SK-N-SH (cell line): Measurements from ENCODE around the gene PTPN14. TPM values are rescaled to one million over a fixed set of nuclear protein-coding genes. Genes with fewer than 3 reads are reported as not detected.

Experiments used
- CTCF ChIA-PET: fragments of 300-600, 350-600 bp; formaldehyde crosslinking; extraction: SDS; loops from one replicate; lab custom pipeline; 2021; lab: Yijun Ruan, JAX
- POLR2A ChIA-PET: fragments of 350-600 bp; sonication (Branson Sonifier 250); formaldehyde crosslinking; extraction: SDS; loops from one replicate; lab custom pipeline; 2020; ENCODE audit warnings: antibody characterized with exemption, inconsistent platforms; lab: Yijun Ruan, JAX
- DNase-seq: peaks from one replicate; pipeline ENCODE4 v3.0.0; 2012
- H2AFZ ChIP-seq: fragments of 200-600 bp; sonication (generic); 2 replicates; pipeline ENCODE4 v1.8.1; 2016; ENCODE audit warnings: antibody characterized with exemption, mild to moderate bottlenecking, low read depth
- H3F3A ChIP-seq: fragments of 200-600 bp; sonication (generic); replicated peaks from 2 replicates; pipeline ENCODE3; 2016; ENCODE audit warnings: antibody characterized with exemption, mild to moderate bottlenecking; ENCODE audit not compliant: insufficient read depth
- H3K27ac ChIP-seq, 2 experiments: fragments of 200-500 bp in 1 of 2; fragments of 200-600 bp in 1 of 2; sonication (Bioruptor generic) in 1 of 2; sonication (generic), shearing (Covaris generic) in 1 of 2; 2 replicates each; pipeline versions ENCODE4 v1.5.1 to v1.6.1; 2014 to 2016; ENCODE audit warnings: low read depth in 2 of 2, inconsistent platforms in 1 of 2, low read length in 1 of 2, mild to moderate bottlenecking in 1 of 2, mixed read lengths in 1 of 2
- H3K27me3 ChIP-seq: fragments of 200-600 bp; sonication (generic), shearing (Covaris generic); 2 replicates; pipeline ENCODE4 v1.6.1; 2016; ENCODE audit warnings: mixed run types; ENCODE audit not compliant: insufficient read depth
- H3K36me3 ChIP-seq, 2 experiments: fragments of 200-500 bp in 1 of 2; fragments of 200-600 bp in 1 of 2; sonication (Bioruptor generic) in 1 of 2; sonication (generic) in 1 of 2; replicated peaks in 1 of 2; 2 replicates each; pipeline versions ENCODE3 to v1.5.1; 2014 to 2016; ENCODE audit warnings: low read length in 1 of 2, mild to moderate bottlenecking in 1 of 2; ENCODE audit not compliant: insufficient read depth in 2 of 2, control insufficient read depth in 1 of 2
- H3K4me1 ChIP-seq, 2 experiments: fragments of 200-500 bp in 1 of 2; fragments of 200-600 bp in 1 of 2; sonication (Bioruptor generic) in 1 of 2; sonication (generic), shearing (Covaris generic) in 1 of 2; 2 replicates each; pipeline versions ENCODE4 v1.5.1 to v1.6.1; 2014 to 2016; ENCODE audit warnings: low read depth in 1 of 2, low read length in 1 of 2, mixed run types in 1 of 2; ENCODE audit not compliant: insufficient read depth in 2 of 2, control insufficient read depth in 1 of 2
- H3K4me2 ChIP-seq: fragments of 200-600 bp; sonication (generic), shearing (Covaris generic); 2 replicates; pipeline ENCODE4 v1.6.1; 2017; ENCODE audit warnings: mixed run types
- H3K4me3 ChIP-seq, 2 experiments: fragments of 200-500 bp in 1 of 2; fragments of 200-600 bp in 1 of 2; sonication (Bioruptor generic) in 1 of 2; sonication (generic), shearing (Covaris generic) in 1 of 2; 2 replicates each; pipeline versions ENCODE4 v1.5.1 to v1.8.1; 2014 to 2016; ENCODE audit warnings: low read depth in 2 of 2, inconsistent platforms in 1 of 2, low read length in 1 of 2, mild to moderate bottlenecking in 1 of 2, mixed read lengths in 1 of 2, moderate library complexity in 1 of 2
- H3K79me2 ChIP-seq: fragments of 200-600 bp; sonication (generic); 2 replicates; pipeline ENCODE4 v1.8.1; 2017; ENCODE audit warnings: mild to moderate bottlenecking; ENCODE audit not compliant: insufficient read depth
- H3K9ac ChIP-seq: fragments of 200-600 bp; sonication (generic); 2 replicates; pipeline ENCODE4 v1.6.1; 2017; ENCODE audit warnings: mixed run types
- H3K9me2 ChIP-seq: fragments of 200-600 bp; sonication (generic); 2 replicates; pipeline ENCODE4 v1.6.1; 2017; ENCODE audit warnings: mixed run types
- H3K9me3 ChIP-seq: fragments of 200-600 bp; sonication (generic); 2 replicates; pipeline ENCODE4 v1.6.1; 2017; ENCODE audit warnings: mixed run types, mild to moderate bottlenecking, moderate library complexity
- H4K20me1 ChIP-seq: fragments of 200-600 bp; sonication (generic); 2 replicates; pipeline ENCODE4 v1.6.1; 2017; ENCODE audit warnings: mild to moderate bottlenecking, mixed run types; ENCODE audit not compliant: insufficient read depth
- ELF1 ChIP-seq: IDR thresholded peaks from 2 replicates; pipeline ENCODE4 v1.4.0; 2012
- EP300 ChIP-seq, 2 experiments: IDR thresholded peaks; 2 replicates each; pipeline versions ENCODE4 v1.4.0 to v1.6.1; 2012; ENCODE audit warnings: borderline replicate concordance in 1 of 2, low read depth in 1 of 2, low read length in 1 of 2
- EZH2phosphoT487 ChIP-seq: fragments of 200-600 bp; sonication (generic); IDR thresholded peaks from 2 replicates; pipeline ENCODE4 v1.6.1; 2017; ENCODE audit warnings: low read depth, mixed run types, mild to moderate bottlenecking, antibody characterized with exemption, moderate library complexity, borderline replicate concordance
- FOXJ3 ChIP-seq: sonication (generic); formaldehyde crosslinking; IDR thresholded peaks from 2 replicates; pipeline ENCODE4 v1.5.1; 2020; ENCODE audit warnings: mild to moderate bottlenecking, missing genetic modification reagents
- FOXM1 ChIP-seq: IDR thresholded peaks from 2 replicates; pipeline ENCODE4 v1.4.0; 2012; ENCODE audit warnings: low read depth, mild to moderate bottlenecking
- GATA2 ChIP-seq: sonication (generic); formaldehyde crosslinking; IDR thresholded peaks from 2 replicates; pipeline ENCODE4 v1.5.0; 2020; ENCODE audit warnings: mild to moderate bottlenecking, missing genetic modification reagents
- NRF1 ChIP-seq: IDR thresholded peaks from 2 replicates; pipeline ENCODE4 v1.6.1; 2012; ENCODE audit warnings: low read depth, mild to moderate bottlenecking, low read length
- RCOR1 ChIP-seq: fragments of 150-350 bp; IDR thresholded peaks from 2 replicates; pipeline ENCODE4 v1.6.1; 2017; ENCODE audit warnings: antibody characterized with exemption, low read length
- RXRA ChIP-seq: IDR thresholded peaks from 2 replicates; pipeline ENCODE4 v1.4.0; 2012; ENCODE audit warnings: low read depth, mild to moderate bottlenecking, borderline replicate concordance
- SMC3 ChIP-seq: IDR thresholded peaks from 2 replicates; pipeline ENCODE4 v1.6.1; 2012; ENCODE audit warnings: low read depth, low read length, improper control_type of control experiment
- TAF1 ChIP-seq: IDR thresholded peaks from 2 replicates; pipeline ENCODE4 v1.6.1; 2012; ENCODE audit warnings: low read depth, mild to moderate bottlenecking, low read length, moderate library complexity, borderline replicate concordance
- TCF12 ChIP-seq: IDR thresholded peaks from 2 replicates; pipeline ENCODE4 v1.4.0; 2012
- YY1 ChIP-seq: IDR thresholded peaks from 2 replicates; pipeline ENCODE4 v1.4.0; 2012; ENCODE audit warnings: low read depth, mild to moderate bottlenecking
- WGBS: methylation state at CpG from one replicate; pipeline ENCODE4 v1.1.6; 2017; ENCODE audit warnings: low lambda C conversion rate; 5-methylcytosine and 5-hydroxymethylcytosine counted together
- polyA plus RNA-seq, 3 experiments: library from polyadenylated mRNA; depleted of rRNA; stranded (reverse); fragments of >200 nt; gene quantifications; 2 replicates each; pipeline ENCODE4 v1.2.3, GENCODE V29; 2012
- TF ChIP-seq, protein P1 (sequence below): IDR thresholded peaks from 2 replicates; pipeline ENCODE4 v1.4.0; 2012; ENCODE audit warnings: low read depth, borderline replicate concordance
- TF ChIP-seq, protein P2 (sequence below): IDR thresholded peaks from 2 replicates; pipeline ENCODE4 v1.4.0; 2012; ENCODE audit warnings: low read depth
- TF ChIP-seq, protein P3 (sequence below): fragments of 150-350 bp; IDR thresholded peaks from 2 replicates; pipeline ENCODE4 v1.6.1; 2017; ENCODE audit warnings: antibody characterized with exemption, low read length, low read depth, borderline replicate concordance
- TF ChIP-seq, protein P4 (sequence below): IDR thresholded peaks from 2 replicates; pipeline ENCODE4 v1.4.0; 2012; ENCODE audit warnings: low read depth, borderline replicate concordance

Gene PTPN14
- polyA plus RNA-seq, 1 of the 3 experiments (the other 2 are of a cell fraction), result 12.8 TPM

DNA sequence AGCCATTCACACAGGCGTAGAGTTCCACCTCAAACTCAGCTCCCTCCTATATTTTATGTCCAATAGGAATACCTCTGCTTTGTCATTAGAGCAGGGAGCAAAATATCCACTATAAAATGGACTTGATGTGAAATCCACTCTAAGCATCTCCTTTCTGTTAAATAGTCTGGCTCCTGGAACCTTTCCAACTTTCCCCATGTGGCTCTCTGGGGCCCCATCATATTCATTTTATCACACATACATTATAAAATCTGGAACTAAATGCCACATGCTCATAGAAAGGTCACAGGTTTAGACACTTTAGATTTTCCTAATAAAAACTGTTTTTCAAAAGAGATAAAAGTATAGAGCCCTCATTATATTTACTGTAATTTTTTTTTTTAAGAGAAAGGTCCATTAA, 82.1 kb downstream of the PTPN14 start:
- CTCF ChIA-PET, result no interaction called here
- H3K9me2 ChIP-seq, result no peaks in the 10 kb centered on the region
- H3K4me3 ChIP-seq, result no peak overlapping the region
- peaks cover 0 to 4% of the 10 kb centered on the region in 2 experiments for H3K36me3 ChIP-seq
- H3K4me2 ChIP-seq, result no peak overlapping the region
- TF ChIP-seq NRF1 (no peak), ELF1 (no peak), GATA2 (CRISPR knock-in tag) (no peak), FOXJ3 (CRISPR knock-in tag) (no peak), YY1 (no peak), RXRA (no peak), SMC3 (no peak), EP300 (IDR thresholded peaks at IDR 0.05; ENCODE audit: borderline replicate concordance in 1 of 2, low read depth in 1 of 2, low read length in 1 of 2) (no peak), TAF1 (no peak)
- TF ChIP-seq, protein P1, sequence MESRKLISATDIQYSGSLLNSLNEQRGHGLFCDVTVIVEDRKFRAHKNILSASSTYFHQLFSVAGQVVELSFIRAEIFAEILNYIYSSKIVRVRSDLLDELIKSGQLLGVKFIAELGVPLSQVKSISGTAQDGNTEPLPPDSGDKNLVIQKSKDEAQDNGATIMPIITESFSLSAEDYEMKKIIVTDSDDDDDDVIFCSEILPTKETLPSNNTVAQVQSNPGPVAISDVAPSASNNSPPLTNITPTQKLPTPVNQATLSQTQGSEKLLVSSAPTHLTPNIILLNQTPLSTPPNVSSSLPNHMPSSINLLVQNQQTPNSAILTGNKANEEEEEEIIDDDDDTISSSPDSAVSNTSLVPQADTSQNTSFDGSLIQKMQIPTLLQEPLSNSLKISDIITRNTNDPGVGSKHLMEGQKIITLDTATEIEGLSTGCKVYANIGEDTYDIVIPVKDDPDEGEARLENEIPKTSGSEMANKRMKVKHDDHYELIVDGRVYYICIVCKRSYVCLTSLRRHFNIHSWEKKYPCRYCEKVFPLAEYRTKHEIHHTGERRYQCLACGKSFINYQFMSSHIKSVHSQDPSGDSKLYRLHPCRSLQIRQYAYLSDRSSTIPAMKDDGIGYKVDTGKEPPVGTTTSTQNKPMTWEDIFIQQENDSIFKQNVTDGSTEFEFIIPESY, result no peak
- TF ChIP-seq, protein P2, sequence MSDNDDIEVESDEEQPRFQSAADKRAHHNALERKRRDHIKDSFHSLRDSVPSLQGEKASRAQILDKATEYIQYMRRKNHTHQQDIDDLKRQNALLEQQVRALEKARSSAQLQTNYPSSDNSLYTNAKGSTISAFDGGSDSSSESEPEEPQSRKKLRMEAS, result no peak
- TF ChIP-seq, protein P3, sequence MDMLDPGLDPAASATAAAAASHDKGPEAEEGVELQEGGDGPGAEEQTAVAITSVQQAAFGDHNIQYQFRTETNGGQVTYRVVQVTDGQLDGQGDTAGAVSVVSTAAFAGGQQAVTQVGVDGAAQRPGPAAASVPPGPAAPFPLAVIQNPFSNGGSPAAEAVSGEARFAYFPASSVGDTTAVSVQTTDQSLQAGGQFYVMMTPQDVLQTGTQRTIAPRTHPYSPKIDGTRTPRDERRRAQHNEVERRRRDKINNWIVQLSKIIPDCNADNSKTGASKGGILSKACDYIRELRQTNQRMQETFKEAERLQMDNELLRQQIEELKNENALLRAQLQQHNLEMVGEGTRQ, result no peak
- TF ChIP-seq, all 33 proteins: peak for 0
- WGBS, result 96% methylated on average over 1 of the region's 1 CpG
- Histone ChIP-seq H3F3A (peaks cover 13% of the 10 kb centered on the region), H4K20me1 (peaks cover 49% of the 10 kb centered on the region), H2AFZ (no peak overlapping the region), H3K27me3 (no peaks in the 10 kb centered on the region), H3K4me1 (peaks cover 3 to 41% of the 10 kb centered on the region in 2 experiments; a peak in 3 of 4 replicates), H3K9ac (no peak overlapping the region), H3K27ac (no peak overlapping the region), H3K9me3 (no peaks in the 10 kb centered on the region), H3K79me2 (peaks cover 99% of the 10 kb centered on the region)
- no peak for DNase-seq
- POLR2A ChIA-PET, result no interaction called here

DNA sequence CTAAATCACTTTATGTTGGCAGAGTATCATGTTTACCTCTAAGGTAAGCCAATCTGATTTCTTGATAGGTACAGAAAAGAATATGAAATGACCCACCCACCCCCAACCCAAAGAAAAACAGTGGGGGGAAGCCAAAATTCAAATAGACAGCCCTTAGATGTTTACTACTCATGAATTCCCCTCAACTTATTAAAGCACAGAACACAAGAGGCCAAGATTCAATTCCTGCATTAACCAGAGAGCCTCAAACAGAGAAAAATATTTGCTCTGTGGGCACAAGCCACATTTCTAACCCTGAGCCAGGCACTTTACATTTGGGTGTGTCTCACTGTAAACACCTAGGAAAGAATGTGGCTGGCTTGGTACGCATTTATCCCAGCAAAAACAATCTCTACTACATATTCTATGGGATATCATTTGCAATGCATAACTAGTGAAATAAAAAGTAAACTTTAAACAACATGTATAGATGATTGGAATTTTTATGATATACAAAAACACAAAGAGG, 84.3 kb downstream of the PTPN14 start:
- peaks cover 99% of the 10 kb centered on the region for H3K79me2 ChIP-seq
- DNase-seq, result no peak
- peaks cover 8 to 10% of the 10 kb centered on the region in 2 experiments for H3K36me3 ChIP-seq
- H3K27ac ChIP-seq, result no peak overlapping the region
- no peak overlapping the region for H2AFZ ChIP-seq
- ChIA-PET CTCF (interaction anchor here (1.3 kb wide), 1 partner anchor 79 kb away, joined by 3 read pairs; no protein-coding TSS in a partner anchor), POLR2A (no interaction called here)
- peaks cover 42% of the 10 kb centered on the region for H4K20me1 ChIP-seq
- no peak overlapping the region for H3K4me3 ChIP-seq
- H3K9ac ChIP-seq, result no peak overlapping the region
- H3K4me2 ChIP-seq, result no peak overlapping the region
- H3F3A ChIP-seq, result no peaks in the 10 kb centered on the region
- TF ChIP-seq NRF1, result no peak
- no peak for TF ChIP-seq RCOR1
- no peak for TF ChIP-seq FOXM1
- TF ChIP-seq EZH2phosphoT487, result no peak
- TF ChIP-seq TCF12, result no peak
- TF ChIP-seq, protein P4, sequence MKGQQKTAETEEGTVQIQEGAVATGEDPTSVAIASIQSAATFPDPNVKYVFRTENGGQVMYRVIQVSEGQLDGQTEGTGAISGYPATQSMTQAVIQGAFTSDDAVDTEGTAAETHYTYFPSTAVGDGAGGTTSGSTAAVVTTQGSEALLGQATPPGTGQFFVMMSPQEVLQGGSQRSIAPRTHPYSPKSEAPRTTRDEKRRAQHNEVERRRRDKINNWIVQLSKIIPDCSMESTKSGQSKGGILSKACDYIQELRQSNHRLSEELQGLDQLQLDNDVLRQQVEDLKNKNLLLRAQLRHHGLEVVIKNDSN, result no peak
- no peak for TF ChIP-seq SMC3
- TF ChIP-seq, protein P2, result no peak
- H3K27me3 ChIP-seq, result no peaks in the 10 kb centered on the region
- 82% methylated on average over 1 of the region's 1 CpG for WGBS
- H3K4me1 ChIP-seq, result peaks cover 3 to 24% of the 10 kb centered on the region in 2 experiments; a peak in 3 of 4 replicates
- H3K9me3 ChIP-seq, result no peaks in the 10 kb centered on the region
- no peaks in the 10 kb centered on the region for H3K9me2 ChIP-seq
